ENCODE results near the gene MTCL1.
"Not testable (repeated sequence)": the region's sequence is repeated elsewhere in the genome, so short reads cannot be mapped to it uniquely, and the experiment has no call there.

Gene MTCL1

GRCh38 chr18:8744038-8744437, 38.7 kb downstream of the MTCL1 start:
- no peak for DNase-seq (ENCODE audit: low spot score)

GRCh38 chr18:8744656-8745055, 39.3 kb downstream of the MTCL1 start:
- DNase-seq (ENCODE audit: low spot score) = no peak

GRCh38 chr18:8745355-8746014, 40.1 kb downstream of the MTCL1 start:
- DNase-seq (ENCODE audit: low spot score) = no peak

GRCh38 chr18:8747440-8747937, 42.1 kb downstream of the MTCL1 start:
- DNase-seq (ENCODE audit: low spot score) = no peak

- no peak for DNase-seq (ENCODE audit: low spot score)
Measured at GRCh38 chr18:8749492-8749891, 44.1 kb downstream of the MTCL1 start.

GRCh38 chr18:8750954-8751415, 45.6 kb downstream of the MTCL1 start:
- no peak for DNase-seq (ENCODE audit: low spot score)

GRCh38 chr18:8751692-8752091, 46.3 kb downstream of the MTCL1 start:
- DNase-seq (ENCODE audit: low spot score) = no peak

GRCh38 chr18:8752329-8752728, 47.0 kb downstream of the MTCL1 start:
- no peak for DNase-seq (ENCODE audit: low spot score)

- peak; percentile 51 for DNase-seq (ENCODE audit: low spot score)
Measured at GRCh38 chr18:8754995-8755960, 49.9 kb downstream of the MTCL1 start.

- DNase-seq (ENCODE audit: low spot score) = no peak
Measured at GRCh38 chr18:8756571-8756970, 51.2 kb downstream of the MTCL1 start.

GRCh38 chr18:8757396-8757997, 52.1 kb downstream of the MTCL1 start:
- DNase-seq (ENCODE audit: low spot score) = no peak

GRCh38 chr18:8758466-8758865, 53.1 kb downstream of the MTCL1 start:
- no peak for DNase-seq (ENCODE audit: low spot score)

- DNase-seq (ENCODE audit: low spot score) = no peak
Measured at GRCh38 chr18:8760984-8761383, 55.6 kb downstream of the MTCL1 start.

GRCh38 chr18:8761535-8761934, 56.2 kb downstream of the MTCL1 start:
- DNase-seq (ENCODE audit: low spot score) = not testable (repeated sequence)

- no peak for DNase-seq (ENCODE audit: low spot score)
Measured at GRCh38 chr18:8762968-8763367, 57.6 kb downstream of the MTCL1 start.

GRCh38 chr18:8763611-8764010, 58.3 kb downstream of the MTCL1 start:
- no peak for DNase-seq (ENCODE audit: low spot score)

- DNase-seq (ENCODE audit: low spot score) = no peak
Measured at GRCh38 chr18:8765783-8766463, 60.6 kb downstream of the MTCL1 start.

- DNase-seq (ENCODE audit: low spot score) = no peak
Measured at GRCh38 chr18:8766559-8767293, 61.4 kb downstream of the MTCL1 start.

GRCh38 chr18:8767340-8767739, 62.0 kb downstream of the MTCL1 start:
- no peak for DNase-seq (ENCODE audit: low spot score)

GRCh38 chr18:8769509-8770095, 64.2 kb downstream of the MTCL1 start:
- no peak for DNase-seq (ENCODE audit: low spot score)

- no peak for DNase-seq (ENCODE audit: low spot score)
Measured at GRCh38 chr18:8770657-8771056, 65.3 kb downstream of the MTCL1 start.

All from germinal center (tissue), 1 donor.